ENCODE measurements around the gene YEATS4. TPM values are rescaled to one million over a fixed set of nuclear protein-coding genes. Genes with fewer than 3 reads are reported as not detected.

YEATS4 gene
- total RNA-seq, 1 donor from 2014 or later = 4.5 TPM

GRCh38 chr12:69341328-69341727 lies 18.2 kb upstream of the YEATS4 start:
- no peak for DNase-seq (ENCODE audit: low spot score)

- no peak for DNase-seq (ENCODE audit: low spot score)
These were observed 17.1 kb upstream of the YEATS4 start for GRCh38 chr12:69342421-69342820.

GRCh38 chr12:69343357-69343756 lies 16.2 kb upstream of the YEATS4 start:
- no peak for DNase-seq (ENCODE audit: low spot score)

DNA sequence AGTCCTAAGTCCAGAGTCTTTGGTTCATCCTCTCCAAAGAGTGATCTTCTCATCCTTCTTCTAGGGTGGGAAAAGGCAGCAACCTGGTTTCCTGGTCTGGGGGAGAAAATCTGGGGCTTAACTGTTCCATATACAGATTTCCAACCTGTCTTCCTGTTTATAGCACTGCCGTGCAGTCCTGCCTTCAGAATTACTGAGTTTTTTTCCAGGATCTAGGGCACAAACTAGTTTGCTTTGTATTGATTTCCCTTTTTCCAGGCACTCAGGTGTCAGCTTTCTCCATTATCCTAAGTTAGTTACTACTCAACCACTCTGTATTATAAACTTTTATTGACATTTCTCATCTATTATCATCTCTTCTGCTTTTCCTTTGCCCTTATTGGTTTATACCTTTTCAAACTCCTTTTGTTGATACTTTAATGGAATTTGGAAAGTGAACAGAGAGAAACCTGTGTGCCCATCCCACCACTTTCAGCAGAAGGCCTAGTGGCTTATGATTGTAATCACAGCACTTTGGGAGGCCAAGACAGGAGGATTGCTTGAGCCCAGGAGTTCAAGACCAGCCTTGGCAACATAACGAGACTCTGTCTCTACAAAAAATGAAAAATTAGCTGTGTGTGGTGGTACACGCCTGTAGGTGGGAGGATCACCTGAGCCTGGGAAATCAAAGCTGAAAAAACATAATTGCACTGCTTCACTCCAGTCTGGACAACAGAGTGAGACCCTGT lies 15.5 kb upstream of the YEATS4 start:
- no peak for DNase-seq (ENCODE audit: low spot score)

DNA sequence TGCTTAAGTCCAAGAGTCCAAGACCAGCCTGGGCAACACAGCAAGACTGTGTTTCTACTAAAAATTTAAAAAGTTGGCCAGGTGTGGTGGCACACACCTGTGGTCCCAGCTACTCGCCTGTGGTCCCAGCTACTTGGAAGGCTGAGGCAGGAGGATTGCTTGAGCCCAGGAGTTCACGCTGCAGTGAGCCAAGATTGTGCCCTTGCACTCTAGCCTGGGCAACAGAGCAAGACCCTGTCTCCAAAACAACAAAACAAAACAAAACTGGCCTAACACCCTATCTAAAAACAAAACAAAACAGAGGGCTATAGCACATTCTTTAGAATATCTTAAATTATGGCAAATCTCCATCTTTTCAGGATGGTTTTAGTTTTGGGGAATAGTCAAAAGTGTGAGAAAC lies 14.5 kb upstream of the YEATS4 start:
- no peak for DNase-seq (ENCODE audit: low spot score)

GRCh38 chr12:69345742-69346141 lies 13.8 kb upstream of the YEATS4 start:
- no peak for DNase-seq (ENCODE audit: low spot score)

DNA sequence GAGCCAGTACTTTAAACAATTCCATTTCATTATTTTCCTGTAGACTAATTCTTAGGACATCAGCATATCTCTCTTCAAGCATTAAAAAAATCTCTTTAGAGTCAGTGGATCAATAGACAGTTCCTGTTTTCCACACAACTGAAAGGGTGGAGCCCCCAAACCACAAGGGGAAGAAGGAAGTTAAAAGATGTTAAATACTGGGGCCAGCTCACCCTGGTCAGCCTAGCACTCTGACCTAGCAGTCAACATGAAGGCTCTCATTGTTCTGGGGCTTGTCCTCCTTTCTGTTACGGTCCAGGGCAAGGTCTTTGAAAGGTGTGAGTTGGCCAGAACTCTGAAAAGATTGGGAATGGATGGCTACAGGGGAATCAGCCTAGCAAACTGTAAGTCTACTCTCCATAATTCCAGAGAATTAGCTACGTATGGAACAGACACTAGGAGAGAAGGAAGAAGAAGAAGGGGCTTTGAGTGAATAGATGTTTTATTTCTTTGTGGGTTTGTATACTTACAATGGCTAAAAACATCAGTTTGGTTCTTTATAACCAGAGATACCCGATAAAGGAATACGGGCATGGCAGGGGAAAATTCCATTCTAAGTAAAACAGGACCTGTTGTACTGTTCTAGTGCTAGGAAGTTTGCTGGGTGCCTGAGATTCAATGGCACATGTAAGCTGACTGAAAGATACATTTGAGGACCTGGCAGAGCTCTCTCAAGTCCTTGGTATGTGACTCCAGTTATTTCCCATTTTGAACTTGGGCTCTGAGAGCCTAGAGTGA lies 11.2 kb upstream of the YEATS4 start, which contains the start of gene LYZ:
Gene LYZ, plus strand, starts transcription at position 220 of the 777 bp plus-strand sequence. Its CDS starts 28 bp downstream, at position 248.
- no peak for DNase-seq (ENCODE audit: low spot score)

GRCh38 chr12:69350002-69350626 lies 9.4 kb upstream of the YEATS4 start:
- DNase-seq (ENCODE audit: low spot score) = no peak

DNA sequence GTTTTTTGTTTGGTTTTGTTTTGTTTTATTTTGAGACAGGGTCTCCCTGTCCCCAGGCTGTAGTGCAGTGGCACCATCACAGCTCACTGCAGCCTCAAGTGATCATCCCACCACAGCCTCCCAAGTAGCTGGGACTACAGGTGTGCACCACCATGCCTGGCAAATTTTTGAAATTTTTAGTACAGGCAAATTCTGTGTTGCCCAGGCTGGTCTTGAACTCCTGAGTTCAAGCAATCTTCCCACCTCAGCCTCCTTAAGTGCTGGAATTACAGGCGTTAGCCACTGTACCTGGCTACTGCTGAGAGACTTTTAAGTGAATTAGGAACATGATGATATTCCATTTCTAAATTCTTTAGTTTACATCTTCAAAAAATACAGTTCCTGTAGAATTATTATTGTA lies 8.8 kb upstream of the YEATS4 start:
- DNase-seq (ENCODE audit: low spot score) = no peak

DNA sequence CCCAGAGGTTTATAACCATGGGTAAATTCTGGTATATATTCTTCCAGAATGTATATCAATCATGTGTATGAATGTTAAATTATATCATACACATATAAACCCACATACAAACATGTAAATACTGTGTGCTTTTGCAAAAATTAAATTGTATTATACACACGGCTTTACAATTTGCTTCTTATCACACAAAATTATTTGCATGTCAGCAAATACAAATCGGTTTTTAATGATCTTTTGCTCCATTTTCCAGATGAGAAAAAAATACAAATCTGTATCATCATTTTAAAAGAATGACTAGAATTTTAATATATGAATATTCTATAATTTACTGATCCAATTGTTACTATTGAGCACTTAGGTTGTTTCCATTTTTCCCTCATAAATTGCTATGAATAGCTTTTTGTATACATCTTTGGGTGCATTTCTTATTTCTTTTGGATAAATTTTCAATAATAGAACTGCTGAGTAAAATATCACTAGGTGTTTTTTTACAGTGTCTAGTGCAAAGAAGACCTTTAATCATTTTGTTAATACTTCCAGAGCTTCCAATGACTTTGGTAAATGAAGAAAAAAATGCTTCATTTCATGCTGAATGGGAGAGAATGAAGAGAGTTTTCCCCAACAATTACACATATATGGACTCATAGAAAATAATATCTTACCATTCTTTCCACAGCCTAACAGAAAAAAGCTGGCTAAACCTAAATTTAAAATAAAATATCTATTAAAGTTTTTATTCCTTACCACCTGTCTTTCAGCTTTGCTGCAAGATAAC lies 7.9 kb upstream of the YEATS4 start:
- no peak for DNase-seq (ENCODE audit: low spot score)

DNA sequence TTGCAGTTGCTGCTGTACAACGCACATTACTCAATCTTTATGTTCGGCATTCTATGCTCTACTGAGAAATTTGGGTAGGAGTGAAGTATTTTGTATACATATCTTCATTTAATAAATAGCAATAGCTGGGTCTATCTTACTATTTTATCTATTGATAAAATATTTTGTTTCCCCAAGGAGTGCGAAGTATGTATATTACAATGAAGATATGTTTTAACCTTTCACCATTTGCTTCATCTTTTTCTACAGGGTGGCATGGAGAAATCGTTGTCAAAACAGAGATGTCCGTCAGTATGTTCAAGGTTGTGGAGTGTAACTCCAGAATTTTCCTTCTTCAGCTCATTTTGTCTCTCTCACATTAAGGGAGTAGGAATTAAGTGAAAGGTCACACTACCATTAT lies 6.6 kb upstream of the YEATS4 start:
- DNase-seq (ENCODE audit: low spot score) = no peak

- no peak for DNase-seq (ENCODE audit: low spot score)
These were observed 5.4 kb upstream of the YEATS4 start for GRCh38 chr12:69354172-69354555.

GRCh38 chr12:69354556-69355187 lies 4.9 kb upstream of the YEATS4 start:
- DNase-seq (ENCODE audit: low spot score) = no peak

DNA sequence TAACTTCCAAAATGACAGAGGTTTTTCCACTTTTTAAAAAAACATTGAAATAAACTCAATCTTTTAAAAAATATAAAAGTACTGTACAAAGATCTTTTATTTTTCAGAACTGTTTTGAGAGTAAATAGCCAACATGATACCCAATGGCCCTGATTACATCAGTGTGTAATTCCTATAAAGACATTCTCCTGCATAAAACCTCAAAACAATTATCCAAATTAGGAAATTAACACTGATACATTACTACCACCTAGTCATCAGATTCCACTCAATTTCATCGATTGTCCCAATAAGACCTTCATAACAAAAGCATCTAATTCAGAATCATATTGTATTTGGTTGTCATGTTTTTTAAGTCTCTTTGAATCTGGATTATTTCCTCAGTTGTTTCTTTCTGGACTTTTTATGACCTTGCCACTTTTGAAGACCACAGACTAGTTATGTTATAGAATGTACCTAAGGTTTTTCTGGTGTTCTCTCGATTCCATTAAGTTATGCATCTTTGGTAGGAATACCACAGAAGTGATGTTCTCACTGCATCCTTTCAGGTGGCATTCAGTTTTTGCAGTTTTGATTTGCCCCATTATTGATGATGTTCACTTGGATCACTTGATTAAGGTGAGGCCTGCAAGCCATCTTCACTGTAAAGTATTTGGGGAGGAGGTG lies 4.0 kb upstream of the YEATS4 start:
- no peak for DNase-seq (ENCODE audit: low spot score)

DNA sequence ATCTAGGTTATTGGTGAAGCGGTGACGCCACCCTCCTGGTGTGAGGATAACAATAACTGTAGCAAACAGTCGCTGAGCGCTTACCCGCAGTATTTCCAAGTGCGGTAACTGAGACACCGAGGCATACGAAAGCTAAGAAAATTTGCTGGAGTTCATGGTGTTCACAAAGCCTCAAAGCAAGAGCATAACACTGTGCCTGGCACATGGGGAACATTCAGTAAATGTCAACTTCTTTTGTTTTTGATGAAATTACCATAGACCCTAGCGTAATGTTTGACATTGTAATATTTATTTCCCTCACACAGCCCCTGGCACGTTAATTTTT lies 767 bp downstream of the YEATS4 start:
- no peak for DNase-seq (ENCODE audit: low spot score)

- DNase-seq (ENCODE audit: low spot score) = no peak
These were observed 7.3 kb downstream of the YEATS4 start for GRCh38 chr12:69366796-69367195.

GRCh38 chr12:69368171-69368570 lies 8.6 kb downstream of the YEATS4 start:
- no peak for DNase-seq (ENCODE audit: low spot score)

DNA sequence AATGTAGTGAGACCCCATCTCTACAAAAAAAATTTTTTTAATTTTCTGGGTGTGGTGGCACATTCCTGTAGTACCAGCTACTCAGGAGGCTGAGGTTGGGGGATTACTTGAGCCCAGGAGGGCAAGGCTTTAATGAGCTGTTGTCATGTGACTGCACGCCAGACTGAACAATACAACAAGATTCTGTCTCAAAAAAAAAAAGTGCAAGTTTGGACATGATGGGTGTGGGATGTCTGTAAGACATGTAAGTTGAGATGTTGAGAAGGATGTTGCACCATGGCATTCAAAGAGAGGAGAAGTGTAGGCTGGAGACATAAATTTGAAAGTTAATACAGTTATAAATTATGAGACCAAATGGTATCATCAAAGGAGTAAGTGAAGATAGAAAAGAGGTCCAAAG lies 23.5 kb downstream of the YEATS4 start:
- no peak for DNase-seq (ENCODE audit: low spot score)

GRCh38 chr12:69385038-69385437 lies 25.5 kb downstream of the YEATS4 start:
- DNase-seq (ENCODE audit: low spot score) = no peak

GRCh38 chr12:69386921-69387320 lies 27.4 kb downstream of the YEATS4 start:
- no peak for DNase-seq (ENCODE audit: low spot score)

GRCh38 chr12:69388371-69388770 lies 28.8 kb downstream of the YEATS4 start:
- DNase-seq (ENCODE audit: low spot score) = no peak

Data from mesenteric fat pad (tissue), 1 donor.